SK-N-DZ (cell line): Measurements from ENCODE around the gene TSPAN11.

Source experiments
- DNase-seq: peaks from one replicate; pipeline ENCODE4 v3.0.0-alpha.2; 2015; ENCODE audit warnings: low spot score

TSPAN11 gene

DNA sequence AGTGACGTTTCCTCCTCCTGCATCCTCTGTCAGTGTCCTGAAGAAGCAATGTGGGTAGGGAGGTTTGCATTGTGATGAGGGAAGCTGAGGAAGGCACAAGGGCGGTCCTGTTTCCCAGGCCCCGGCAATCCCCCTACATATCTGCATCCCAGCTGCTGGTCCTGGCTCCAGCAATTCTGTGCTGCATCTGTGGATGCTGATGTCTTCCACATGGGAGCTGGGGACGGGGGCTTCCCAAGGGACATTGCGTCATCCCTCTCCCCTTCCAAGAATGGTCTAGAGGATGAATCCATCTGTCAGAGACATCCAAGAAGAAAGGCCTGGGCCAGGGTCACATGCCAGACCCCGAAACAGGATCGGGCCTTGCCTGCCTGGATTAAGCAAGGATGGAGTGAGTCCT lies 52.1 kb downstream of the TSPAN11 start:
- DNase-seq = no peak

DNA sequence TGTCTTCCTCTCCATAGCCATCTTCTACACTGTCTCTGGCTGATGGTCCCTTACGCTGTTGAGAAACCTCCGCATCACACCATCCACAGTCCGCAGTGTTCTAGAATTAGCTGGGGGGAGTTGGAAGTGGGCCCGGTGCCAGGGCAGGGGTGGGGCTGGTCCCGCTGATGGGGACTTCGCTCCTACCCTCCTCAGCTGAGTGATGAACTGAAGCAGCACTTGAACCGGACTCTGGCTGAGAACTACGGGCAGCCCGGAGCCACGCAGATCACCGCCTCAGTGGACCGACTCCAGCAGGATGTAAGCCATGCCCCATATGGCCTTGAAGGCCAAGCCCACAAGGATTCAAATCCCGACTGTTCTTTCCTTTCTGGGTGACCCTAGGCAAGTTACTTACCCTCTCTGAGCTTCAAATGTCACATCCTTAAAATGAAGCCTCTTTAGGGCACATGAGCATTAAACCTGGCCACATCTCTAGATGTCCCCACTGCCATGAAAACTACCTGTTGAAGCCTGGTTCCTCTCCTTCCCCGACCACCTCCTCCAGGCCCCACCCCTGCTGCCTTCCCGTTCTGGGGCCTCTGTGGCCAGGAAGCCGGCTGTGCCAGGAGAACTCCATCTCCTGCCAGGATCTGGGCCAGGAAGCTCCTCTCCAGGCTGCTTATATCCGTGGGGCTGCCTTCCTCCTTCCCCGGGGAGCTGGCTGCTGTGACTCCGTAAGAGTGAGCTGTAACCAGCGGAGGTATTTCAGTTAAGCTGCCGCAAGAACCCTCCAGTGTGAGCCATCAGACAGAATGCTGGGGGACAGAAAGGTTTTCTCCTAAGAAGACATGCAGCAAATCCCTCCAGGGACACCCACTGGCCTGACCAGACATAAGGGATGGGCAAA lies 53.1 kb downstream of the TSPAN11 start:
- no peak for DNase-seq

DNA sequence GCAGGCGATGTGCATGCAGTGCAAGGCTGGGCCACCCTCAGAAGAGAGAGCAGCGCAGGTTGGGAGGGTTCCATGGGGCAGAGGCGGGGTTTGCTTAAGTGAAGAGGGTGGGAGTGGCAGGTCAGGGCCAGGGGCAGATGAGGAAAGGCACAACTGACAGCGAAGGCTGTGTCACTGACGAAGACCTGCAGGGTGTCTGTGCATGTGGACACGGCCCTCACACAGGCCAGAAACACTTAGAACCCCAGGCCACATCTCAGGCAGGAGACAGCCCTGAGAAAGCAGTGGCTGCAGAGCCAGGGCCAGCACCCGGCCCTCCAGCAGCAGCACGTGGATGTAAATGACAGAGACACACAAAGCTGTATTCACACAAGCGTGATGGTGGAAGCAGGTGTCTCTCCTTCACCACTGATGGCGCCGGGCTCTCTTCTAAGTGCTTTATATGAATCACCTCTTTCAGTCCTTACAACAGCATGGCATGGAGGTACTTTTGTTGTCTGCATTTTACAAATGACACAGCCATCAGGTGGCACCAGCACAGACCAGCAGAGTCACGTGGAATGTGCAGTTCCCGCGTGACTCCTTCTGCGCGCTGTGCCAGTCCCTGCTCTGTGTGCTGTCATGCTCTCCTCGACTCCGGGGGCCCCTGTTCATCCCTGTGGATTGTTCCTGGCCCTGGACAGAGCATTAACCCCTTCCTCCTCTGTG lies 54.6 kb downstream of the TSPAN11 start:
- DNase-seq = peak; percentile 65

DNA sequence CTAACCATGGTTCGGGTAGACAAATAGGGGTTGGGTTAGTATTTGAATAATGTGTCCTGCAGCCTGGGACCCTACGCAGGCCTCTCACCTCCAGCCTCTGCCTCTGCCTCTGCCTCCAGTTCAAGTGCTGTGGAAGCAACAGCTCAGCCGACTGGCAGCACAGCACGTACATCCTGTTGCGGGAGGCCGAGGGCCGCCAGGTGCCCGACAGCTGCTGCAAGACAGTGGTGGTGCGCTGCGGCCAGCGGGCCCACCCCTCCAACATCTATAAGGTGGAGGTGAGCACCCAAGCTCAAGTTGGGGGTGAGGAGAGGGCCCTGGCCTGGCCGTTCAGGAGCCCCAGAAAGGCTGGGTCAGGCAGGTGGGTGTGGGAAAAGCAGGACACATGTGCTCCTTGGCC lies 55.9 kb downstream of the TSPAN11 start:
- no peak for DNase-seq

DNA sequence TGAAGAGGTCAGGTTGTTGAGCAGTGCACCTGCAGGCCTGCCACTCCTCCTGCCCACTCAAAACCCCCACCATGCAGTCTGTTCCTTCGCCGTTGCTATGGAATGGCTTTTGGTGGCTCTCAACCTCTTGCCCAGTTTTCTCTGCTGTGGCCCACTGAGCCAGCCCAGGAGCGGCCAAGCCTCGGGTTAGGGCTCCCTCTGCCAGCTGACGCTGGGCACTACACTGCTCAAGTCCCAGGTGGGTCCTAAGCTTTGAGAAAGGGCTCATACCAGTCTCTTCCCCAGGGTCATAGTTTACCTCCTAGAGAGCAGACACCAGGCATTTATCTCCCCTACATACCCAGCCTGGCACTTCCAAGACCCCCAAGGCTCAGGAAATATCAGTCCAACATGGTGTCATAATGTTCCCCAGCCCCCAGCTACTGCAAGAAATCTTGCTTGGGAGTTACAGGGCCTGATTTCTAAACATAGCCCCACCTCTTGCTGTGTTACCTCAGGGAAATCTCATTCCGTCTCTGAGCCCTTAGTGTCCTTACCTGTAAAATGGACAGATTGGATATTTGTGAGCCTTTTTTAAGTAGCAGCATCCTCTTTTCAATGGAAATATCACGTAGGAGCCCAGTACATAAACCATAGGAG lies 59.4 kb downstream of the TSPAN11 start:
- DNase-seq = peak; percentile 57

DNA sequence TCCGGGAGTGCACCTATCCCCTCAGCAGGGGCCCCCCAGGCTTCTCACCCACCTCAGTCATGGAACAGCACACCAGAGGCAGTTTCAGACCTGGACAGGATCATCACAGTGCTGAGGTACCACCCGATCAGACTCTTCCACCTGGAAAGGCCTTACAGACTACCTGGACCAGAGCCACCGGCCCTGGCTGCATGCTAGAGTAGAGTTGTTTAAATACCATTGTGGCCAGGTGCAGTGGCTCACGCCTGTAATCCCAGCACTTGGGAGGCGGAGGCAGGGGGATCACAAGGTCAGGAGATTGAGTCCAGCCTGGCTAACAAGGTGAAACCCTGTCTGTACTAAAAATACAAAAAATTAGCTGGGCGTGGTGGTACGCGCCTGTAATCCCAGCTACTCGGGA lies 61.5 kb downstream of the TSPAN11 start:
- DNase-seq = no peak

DNA sequence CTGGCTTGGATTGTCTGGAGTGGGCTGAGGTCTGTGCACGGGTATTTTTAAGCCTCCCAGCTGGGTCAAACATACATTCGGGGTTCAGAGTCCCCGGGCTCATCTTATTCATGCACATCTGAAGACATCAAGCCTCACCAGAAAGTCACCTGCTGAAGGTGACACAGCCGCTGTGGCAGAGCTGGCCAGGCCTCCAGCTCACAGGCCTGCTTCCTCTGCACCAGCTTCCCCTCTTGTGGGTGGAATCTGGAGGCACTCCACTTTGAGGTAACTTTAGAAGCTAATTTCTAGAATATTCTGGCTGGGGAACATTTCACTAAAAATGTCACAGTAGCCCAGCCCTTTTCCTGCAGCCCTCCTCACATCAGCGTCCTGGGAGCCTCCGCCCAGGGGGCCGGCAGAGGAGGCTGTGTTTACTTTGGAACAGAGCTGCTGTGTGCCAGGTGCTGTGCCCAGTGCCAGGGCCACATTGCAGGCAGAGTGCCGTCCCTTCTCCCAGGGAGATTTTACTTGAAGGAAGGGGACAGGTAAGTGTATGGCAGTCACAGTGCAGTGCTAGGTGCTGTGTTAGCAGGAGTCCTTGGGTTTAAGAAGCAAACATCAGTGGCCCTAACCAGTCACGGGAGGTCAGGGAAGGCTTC lies 62.2 kb downstream of the TSPAN11 start:
- no peak for DNase-seq

DNA sequence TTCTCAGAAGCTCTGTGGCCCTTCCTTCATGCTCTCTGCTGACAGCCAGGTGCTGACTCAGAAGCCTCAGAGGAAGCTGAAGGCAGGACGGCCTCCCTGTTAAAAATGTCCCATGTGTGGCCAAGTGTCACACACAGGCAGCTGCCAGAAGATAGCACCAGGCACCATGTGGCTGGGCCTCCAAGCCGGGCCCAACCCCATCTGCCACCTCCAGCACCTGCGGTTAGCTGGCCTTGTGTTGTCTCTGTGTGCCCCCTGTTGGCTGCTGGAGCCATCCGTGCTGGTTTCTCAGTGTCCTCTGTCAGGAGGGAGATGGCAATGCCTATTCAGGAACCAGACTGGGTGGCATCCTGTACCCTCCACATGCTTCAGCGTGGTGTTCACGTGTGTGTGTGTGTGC lies 63.2 kb downstream of the TSPAN11 start:
- peak; percentile 80 for DNase-seq

DNA sequence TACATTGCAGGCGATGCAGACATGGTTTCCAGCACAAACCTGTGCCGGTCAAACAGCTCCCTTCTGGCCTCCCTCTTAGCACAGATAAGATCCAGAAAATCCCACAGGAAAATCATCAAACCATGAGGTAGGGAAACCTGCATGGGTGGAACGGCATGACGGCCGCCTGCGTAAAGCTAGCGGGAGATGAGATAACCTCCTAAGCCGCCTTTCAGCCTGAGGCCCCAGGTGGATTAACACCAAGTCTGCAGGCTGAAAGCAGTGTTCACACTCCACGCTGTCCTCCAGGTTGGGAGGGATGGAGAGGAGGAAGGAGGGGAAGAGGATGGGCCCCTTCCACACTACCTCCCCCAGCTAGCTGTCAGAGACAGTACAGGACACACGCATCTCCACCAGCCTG lies 63.8 kb downstream of the TSPAN11 start:
- DNase-seq = peak; percentile 36

DNA sequence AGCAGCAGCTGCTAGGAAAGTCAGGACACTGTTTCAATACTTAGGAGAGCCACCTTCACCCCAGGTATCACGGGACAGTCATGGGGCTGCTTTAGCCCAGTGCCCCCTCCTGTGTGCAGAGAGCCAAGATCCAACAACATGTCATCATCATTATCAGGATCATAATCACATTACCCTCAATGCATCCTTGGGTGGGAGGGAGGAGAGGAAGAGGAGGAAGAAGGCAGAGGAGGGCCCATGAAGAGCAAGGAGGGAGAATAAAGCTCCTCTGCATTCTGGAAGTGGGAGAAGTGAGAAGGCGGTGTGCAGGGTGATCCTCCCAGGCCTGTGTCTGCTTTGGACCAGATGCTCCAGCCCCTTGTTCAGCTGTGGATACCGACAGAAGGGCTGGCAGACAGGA lies 64.2 kb downstream of the TSPAN11 start:
- peak; percentile 44 for DNase-seq

DNA sequence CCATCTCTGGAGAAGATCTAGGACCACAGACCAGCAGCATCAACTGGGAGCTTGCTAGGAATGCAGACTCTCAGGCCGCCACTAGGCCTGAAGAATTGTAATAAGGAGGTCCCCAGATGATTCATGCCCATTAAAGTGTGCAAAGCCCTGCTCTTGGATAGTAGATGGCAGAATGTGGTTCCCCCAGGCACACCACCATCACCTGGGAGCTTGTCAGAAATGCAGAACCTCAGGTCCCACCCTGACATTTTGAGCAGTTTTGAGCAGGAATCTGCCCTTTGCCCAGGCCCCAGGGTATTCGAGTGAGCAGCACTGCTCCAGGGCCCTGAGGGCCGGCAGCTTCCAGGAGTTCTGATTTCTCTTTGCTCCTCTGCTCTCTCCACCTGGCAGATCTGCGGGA lies 64.9 kb downstream of the TSPAN11 start:
- DNase-seq = no peak

DNA sequence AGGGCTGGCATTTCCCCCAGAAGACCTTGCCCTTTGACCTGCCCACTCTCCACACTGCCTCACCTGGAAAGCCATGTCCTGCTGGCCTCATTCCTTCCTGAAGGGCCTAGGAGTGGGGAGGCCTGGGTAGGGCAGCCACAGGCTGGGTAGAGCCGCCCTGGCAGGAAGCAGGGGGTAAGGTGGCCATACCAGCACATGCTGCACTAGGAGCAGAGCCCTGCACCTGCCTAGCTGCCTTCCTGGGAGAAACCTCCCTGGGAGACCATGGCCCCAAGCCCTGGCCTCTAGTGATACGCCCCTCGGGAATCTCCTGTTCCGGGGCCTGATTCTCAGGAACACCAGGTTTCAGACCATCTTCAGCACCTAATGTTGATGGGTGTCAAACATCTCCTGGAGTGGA lies 65.8 kb downstream of the TSPAN11 start:
- DNase-seq = no peak

DNA sequence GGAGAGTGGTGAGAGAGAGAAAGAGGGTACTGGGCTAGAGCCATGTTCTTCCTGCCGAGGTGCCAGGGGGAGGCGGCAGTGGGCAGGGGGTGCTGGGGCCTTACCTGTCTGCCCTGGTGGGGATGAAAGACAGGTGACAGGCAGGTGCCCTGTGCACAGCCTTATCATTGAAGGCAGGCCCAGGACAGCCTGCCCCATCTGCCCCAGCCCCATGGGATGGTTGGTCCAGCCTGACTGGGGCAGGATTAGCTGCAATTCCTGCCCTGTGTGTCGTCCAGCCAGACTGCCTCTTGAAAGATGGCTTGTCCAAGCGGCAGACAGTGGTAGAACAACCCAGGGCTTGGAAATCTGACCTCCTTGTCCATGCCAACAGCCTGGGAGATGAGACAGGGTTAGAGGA lies 67.2 kb downstream of the TSPAN11 start:
- no peak for DNase-seq

DNA sequence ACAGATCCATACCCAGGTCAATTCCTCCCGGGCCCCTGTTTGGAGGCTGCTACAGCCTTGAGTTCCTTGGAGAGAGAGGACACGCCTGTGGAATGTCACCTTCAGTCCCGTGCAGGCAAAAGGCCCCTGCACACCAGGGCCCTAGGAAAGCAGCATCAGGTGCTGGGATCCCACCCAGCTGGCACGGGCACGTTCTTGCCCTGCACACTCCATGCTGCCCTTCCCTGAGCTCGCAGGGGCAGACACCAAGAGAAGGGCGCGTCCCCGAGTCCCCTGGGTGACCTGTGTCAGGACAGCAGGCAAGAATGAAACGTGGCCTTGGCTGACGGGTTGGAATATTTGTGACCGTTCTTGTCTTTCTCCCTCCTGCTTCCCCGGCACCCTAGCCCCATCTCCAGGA lies 67.7 kb downstream of the TSPAN11 start:
- DNase-seq = no peak

DNA sequence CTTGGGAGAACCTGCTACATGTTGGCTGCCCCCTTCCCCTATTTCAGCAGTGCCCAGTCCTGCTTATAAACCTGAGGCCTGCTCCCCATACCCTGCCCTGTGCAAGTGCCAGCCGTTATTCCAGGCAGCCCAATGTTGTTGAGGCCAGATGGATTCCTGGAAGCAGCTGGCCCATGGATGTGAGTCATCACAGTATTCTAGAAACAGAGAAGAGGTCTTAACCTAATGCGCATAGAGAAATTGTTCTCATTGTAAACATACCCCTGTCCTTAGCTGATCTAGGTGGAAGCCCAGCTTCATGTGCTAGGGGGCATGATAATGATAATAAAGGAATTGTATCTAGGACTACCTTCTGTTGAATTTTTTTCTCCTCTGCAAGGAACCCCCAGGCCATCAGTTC lies 69.7 kb downstream of the TSPAN11 start:
- no peak for DNase-seq

DNA sequence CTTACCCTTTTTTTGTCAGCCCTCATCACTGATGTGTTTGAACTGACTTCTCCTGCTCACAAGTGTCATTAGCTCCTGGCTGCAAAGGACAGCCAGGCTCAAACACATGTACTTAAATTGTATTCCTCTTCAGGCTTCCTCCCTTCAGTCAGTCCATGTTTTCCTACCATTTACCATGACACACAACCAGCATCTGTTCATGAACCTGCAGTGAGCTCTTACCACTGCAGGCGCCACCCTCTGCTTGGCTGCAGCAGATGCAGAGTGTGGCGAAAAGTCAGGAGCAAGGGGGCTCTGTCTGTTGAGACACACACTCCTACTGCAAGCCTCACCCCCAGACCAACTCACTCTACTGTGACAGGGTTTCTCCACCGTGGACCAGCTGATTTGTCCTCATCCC lies 70.2 kb downstream of the TSPAN11 start:
- no peak for DNase-seq

DNA sequence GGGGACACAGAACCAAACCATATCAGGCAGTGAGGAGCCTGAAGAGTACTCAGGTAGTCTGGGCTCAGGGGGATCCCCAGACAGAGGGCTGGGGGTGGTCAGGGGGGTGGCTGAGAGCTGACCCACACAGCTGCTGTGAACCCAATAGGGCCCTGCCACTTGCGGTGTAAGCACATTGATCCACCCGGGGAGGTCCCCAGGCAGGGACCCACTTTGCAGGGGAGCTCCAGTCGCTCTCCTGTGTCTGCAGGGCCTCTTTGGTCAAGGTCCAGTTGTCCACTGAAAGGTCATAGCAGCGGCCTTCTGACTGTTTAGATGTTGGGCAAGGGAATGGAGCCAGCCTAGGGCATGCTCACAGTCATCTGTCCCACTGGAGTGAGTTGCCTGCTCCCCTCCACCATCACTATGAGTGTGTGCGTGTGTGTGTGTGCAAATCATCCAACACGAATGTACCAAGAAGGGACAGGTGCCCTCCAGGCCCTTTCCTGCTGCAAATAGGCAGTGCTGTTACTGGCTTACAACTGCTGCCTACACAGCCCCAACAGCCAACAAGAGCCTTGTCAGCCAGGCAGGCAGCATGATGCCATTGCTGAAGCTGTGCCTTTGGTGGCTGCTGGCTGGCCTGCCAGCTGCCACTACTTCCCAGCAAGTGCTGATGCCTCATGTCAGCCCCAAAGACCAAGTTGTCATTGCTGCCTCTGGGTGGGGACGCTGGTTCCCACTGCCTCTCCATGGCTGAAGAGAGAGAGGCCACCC lies 71.3 kb downstream of the TSPAN11 start:
- no peak for DNase-seq

DNA sequence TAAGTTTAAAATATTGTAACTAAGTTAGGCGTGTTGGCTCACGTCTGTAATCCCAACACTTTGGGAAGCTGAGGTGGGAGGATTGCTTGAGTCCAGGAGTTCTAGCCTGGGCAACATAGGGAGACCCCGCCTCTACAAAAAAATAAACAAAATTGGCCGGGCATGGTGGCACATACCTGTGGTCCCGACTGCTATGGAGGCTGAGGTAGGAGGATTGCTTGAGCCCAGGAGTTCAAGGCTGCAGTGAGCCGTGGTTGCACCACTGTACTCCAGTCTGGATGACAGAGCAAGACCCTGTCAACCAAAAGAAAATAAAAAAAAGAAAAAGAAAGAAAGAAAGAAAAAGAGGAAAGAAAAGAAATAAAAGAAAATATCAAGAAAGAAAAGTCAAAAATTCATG lies 72.5 kb downstream of the TSPAN11 start:
- no peak for DNase-seq

DNA sequence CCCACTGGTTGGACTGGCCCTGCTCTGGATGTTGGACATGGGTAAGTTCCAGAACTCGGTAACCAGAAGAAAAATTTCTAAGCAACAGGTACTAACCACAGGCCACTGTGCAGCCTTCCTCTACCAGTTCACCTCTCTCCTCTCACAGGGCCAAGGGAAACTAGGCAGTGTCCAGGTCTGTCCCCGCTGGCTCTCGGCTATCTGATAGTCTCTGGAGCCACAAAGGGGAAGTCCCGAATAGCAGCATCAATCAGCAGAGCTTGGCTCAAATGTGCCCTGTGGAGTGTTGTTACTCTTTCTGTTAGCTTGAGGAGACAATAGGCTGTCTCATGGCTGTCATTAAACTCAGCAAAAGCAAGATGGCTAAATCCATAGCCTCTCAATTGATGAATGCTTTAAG lies 73.2 kb downstream of the TSPAN11 start:
- DNase-seq = no peak

DNA sequence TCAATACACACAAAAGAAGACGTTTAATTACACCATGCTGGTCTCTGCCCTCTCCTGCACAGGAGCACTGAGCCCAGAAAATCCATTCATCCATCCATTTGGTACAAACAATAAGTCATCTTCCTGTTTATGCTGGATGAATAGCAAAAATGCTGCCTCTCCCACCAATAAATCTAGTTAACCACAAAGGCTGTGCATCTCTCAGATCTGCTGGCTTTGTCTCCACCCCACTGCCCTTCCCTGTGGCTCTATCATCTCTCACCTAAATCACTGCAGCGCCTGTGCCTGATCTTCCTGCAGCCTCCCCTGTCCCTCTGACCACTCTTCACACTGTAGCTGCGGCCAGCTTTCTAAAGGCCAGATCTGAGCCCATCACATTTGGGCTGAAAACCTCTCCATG lies 74.2 kb downstream of the TSPAN11 start:
- no peak for DNase-seq

DNA sequence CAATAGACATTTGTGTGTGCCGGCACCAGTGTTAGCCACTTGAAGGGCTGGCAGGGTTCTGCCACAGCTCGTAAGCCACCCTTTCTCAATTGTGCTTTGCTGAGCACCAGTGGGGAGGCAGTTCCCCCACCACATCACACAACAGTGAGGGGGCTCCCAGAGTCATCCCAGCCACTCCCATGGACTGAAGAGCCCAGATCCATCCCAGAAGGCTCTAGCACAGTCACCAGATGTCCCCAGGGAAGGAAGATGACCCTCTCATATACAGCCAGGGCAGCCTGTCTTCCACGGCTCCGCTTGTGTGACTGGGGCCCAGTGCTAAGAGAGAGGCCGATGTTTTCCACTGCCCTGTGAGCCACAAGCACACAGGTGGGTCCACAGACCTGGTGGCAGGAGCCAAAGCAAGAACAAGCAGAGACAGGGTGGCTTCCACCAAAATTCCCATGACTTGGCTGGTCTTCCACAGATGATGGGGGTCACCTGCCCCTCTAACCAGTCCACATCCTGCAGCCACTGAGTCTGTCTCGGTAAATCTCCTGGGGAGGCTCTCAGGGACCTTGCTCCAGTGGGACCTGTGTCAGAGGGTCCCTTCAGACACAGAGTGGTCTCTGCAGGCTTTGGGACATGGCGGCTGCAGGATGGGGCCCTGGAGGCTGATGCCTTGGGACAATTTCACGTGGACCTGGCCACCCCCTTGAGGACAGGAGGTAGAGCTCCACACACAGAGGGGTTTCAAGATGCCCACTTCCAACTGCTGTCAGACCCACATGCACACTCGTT lies 75.2 kb downstream of the TSPAN11 start:
- DNase-seq = no peak
